NK-92 (cell line): ENCODE data around the gene HIKESHI.
"Not testable (repeated sequence)": the region's sequence is repeated elsewhere in the genome, so short reads cannot be mapped to it uniquely, and the experiment has no call there.

Source experiments
- DNase-seq: peaks from one replicate; lab custom pipeline; 2025; ENCODE audit not compliant: unreplicated experiment; lab: John Stamatoyannopoulos, UW

Gene HIKESHI

DNA sequence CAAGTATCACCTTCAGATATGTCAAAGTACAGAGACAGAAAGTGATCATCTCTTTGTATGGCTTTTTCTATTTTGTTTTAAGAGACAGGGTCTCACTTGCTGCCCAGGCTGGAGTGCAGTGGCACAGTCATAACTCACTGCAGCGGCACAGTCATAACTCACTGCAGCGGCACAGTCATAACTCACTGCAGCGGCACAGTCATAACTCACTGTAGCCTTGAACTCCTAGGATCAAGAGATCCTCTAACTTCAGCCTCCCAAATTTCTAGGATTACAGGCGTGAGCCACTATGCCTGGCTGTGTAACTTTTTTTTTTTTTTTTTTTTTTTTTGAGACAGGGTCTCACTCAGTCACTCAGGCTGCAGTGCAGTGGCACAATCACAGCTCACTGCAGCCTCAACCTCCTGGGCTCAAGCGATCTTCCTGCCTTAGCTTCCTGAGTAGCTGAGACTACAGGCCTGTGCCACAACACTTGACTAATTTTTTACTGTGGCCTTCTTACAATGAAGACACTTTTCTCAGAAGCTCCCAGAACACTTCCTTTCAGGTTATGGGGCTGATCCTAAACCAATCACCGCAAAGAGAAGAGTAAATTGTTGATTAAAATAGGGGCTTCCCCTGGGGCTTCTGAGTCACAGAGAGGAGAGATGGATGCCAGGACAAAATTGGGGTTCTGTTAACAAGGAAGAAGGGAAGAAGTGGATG lies 9.0 kb upstream of the HIKESHI start:
- DNase-seq: no peak

DNA sequence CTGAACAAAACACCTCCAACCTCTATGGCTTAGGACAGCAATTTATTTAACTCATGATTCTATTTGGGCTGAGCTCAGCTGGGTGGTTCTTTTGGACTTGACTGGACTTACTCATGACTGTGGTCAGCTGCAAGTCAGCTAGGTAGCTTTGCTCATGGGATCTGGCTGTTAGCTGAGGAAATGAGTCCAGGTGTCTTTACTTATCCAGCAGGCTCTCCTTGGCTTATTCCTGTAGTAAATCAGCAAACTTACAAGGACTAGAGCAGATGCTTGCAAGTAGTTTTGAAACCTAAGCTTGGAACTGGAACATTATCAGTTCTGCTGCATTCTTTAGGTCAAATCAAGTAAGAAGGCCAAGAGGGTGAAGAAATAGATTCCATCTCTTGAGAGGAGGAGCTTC lies 8.0 kb upstream of the HIKESHI start:
- DNase-seq: no peak

DNA sequence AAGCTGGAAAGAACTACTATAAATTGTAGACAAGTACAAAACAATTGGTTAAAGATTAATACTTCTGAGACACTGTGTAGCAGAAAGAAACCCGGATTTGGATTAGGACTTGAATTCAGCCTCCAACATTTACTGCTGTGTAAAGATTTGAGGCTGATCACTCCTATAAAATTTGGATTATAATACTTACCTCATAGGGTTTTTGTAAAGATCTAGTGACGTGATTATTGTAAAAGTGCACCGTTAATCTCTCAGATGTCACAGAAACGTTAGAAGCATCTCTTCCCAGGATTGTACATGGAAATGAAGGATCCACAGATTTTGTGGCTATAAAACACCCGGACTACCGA lies 323 bp upstream of the HIKESHI start:
- DNase-seq: no peak

DNA sequence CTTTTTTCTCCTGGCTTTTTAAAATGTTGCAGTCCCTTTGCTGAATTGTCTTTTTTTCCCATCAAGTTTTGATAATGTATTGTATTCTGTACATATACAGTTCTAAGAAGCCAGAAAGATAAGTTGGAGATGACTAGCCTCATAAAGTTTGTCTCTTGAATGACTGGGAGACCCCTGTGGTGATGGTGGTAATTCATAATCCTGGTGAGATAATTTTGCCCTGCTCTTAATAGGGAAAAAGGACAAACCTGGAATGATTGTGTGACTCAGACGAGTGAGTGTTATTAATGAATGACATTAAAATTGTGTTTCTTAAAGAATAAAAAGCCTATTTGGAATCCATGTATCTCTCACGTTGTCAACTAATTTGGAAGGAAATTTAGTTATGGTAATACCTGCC lies 1.2 kb downstream of the HIKESHI start:
- no peak for DNase-seq

DNA sequence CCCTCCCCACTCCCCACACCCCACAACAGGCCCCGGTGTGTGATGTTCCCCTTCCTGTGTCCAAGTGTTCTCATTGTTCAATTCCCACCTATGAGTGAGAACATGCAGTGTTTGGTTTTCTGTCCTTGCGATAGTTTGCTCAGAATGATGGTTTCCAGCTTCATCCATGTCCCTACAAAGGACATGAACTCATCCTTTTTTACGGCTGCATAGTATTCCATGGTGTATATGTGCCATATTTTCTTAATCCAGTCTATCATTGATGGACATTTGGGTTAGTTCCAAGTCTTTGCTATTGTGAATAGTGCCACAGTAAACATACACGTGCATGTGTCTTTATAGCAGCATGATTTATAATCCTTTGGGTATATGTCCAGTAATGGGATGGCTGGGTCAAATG lies 6.7 kb downstream of the HIKESHI start:
- not testable (repeated sequence) for DNase-seq

DNA sequence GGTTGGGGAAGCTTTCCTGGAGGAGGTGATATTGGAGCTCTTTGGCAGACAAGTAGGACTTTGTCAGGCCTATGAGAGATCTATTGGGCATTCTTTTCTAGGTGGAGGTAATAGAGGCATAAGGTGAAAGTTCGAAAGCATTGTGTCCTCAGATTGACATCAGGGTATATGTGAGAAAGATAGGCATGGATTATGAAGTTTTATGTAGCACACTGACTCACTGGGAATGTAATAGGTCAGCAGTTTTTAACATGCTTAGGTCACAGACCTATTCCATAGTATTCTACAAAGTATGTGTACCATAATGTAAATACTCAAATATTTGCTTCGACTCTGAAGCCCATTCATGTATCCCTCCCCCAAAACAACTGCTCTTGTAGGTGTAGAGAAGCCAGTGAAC lies 11.8 kb downstream of the HIKESHI start:
- DNase-seq: no peak

DNA sequence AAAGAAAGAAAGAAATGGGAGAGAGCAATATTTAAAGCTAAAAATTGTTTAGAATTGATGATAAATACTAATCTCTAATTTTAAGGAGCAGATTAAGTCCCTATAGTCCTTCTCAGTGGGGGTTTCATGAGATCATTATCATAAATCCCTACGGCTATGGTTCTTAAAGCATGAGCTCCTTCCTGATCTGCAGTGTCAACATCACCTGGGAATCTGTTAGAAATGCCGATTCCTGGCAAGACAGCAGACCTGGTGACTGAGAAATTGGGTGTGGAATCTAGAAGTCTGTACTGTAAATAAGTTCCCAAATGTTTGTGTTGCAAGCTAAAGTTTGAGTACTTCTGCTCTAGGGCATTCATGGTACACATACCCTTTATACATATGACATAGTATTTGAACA lies 12.6 kb downstream of the HIKESHI start:
- DNase-seq: no peak

DNA sequence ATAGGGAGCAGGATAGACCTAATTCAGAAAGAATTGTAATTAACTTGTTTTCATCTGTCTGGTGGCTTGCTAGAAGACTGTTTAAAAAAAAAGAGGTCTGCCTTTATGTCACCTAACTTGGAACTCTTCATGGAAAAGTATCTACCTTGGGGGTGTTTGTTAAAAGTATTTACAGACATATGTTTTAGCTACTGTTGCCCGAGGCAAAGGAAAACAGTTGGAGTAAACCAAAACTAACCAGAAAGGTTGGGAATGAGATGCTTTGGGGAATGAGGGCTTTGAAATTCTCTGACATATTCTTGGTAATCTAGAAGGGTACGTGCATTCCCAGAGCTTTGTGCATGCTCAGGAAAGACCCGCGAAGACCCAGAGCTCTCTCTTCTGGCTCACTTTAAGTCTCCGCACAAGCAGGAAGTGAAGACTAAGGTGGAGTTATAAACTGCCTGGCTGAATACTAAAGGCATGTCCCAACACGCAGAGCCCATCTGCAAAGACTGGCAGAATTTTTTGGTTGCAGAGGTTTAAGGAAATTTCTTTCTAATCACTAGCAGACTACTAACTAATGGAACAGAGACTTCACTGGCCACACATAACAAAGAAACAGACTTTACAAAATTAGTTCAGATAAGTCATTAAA lies 33.2 kb downstream of the HIKESHI start:
- DNase-seq: no peak

DNA sequence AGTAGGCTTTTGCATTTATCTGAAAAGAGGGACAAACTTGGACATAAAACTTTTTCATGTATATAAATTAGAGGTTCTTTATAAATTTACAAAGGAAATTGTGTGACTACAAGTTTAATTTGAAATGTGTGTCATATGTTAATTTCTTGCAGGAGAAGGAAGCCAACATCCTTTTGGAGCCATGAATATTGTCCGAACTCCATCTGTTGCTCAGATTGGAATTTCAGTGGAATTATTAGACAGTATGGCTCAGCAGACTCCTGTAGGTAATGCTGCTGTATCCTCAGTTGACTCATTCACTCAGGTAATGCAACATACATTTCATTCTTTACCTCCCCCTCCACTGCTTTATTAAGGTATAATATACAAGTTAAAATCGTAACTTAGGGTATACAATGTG lies 35.2 kb downstream of the HIKESHI start:
- no peak for DNase-seq

DNA sequence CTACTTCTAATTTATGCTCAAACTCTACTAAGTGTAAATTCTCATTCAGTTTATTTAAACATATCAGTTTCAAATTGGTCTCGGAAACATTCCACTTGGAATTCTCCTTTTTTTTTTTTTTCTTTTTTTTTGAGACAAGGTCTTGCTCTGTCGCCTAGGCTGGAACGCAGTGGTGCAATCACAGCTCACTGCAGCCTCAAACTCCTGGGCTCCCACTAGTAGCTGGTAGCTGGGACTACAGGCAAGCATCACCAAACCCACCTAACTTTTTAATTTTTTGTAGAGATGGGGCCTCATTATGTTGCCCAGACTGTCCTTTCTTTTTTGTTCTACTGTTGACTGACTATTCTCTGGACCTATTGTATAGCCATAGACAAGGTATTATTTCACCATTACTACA lies 39.3 kb downstream of the HIKESHI start:
- DNase-seq: no peak

DNA sequence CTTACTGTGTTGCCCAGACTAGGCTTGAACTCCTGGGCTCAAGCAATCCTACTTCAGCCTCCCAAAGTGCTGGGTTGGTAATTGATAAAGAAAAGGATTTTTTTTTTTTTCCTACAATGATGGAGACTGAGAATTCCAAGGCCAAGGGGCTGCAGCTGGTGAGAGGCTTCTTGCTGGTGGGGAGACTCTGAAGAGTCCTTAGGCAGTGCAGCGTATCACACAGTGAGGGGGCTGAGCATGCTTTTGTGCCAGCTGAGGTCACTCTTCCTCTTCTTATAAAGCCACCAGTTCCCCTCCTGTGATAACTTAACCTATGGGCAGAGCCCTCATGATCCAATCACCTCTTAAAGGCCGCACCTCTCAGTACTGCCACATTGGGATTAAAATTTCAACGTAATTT lies 44.5 kb downstream of the HIKESHI start:
- DNase-seq: no peak

DNA sequence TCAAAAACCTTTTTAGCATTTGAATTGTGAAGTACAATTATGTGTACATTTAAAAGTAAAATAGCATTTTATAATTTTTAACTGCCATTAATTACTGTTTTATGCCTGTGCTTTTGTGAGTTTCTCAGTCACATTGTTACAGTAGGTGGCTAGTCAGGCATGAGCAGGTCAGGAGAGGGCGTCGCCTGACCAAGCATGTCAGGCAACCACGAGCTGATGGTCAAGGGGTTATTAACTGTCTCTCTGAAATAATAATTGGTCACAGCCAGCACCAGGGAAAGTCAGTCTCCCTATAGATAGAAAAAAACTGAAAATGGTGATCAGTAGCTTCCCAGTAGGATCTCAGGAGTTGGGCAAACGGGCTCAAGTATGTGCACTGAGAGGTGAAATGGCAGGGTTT lies 53.2 kb downstream of the HIKESHI start:
- DNase-seq: no peak

DNA sequence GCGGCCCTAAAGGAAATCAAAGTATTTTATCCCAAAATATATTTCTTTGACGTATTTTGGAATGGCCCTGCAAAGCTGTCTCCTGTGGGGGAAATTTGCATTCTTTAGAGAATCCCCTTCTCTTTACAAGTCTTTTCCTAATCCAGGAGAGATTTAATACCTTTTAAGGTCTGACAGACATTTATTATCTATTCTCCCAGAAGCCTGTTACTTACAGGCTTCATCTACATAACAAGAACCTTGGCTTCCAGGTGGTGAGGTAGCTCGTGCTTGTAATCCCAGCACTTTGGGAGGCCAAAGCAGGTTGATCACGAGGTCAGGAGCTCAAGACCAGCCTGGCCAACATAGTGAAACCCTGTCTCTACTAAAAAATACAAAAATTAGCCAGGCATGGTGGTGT lies 55.4 kb downstream of the HIKESHI start:
- DNase-seq: not testable (repeated sequence)

DNA sequence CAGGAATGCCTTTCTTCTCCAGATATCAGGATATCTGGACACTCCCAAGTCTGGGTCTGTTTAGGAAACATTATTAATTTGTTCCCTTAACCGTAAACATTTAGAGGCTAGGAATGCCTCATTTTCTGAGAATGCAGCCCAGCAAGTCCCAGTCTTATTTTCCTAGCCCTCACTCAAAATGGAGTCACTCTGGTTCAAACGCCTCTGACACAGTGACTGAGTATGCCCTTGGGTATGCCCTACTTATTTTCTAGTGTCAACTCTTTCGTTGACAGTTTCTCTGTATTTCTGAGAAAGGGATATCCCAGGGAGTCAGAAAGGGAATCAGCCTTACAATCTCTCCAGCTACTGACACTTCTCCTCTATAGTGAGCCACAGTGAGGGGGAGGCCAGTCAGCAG lies 56.7 kb downstream of the HIKESHI start:
- no peak for DNase-seq

DNA sequence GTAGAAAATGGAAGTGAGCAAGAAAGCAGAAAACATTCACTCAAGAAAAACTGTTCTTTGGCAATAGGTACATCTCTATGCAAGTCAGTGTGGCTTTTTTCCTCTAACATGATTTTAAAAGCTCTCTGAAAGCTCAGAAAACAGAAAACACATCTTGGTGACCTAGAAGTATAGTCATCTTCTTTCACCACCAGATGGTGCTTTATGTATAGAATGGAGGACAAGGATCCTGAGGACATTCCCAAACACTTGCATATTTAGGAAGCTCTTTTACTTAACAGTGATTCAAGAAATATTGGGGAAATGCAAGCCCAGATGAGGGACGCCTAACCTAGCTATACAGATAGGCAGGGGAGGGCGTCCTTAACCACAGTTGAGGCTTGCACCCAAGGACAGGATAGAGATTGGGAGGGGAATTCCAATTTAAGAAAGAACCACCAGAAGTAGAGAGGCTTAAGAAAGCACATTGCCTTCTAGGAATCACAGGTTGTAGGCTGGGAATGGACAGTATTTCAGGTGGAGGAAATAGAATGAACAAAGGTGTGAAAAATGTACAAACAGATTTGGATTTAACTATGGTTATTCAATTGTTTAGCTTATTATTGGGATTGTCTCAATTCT lies 58.8 kb downstream of the HIKESHI start:
- no peak for DNase-seq

DNA sequence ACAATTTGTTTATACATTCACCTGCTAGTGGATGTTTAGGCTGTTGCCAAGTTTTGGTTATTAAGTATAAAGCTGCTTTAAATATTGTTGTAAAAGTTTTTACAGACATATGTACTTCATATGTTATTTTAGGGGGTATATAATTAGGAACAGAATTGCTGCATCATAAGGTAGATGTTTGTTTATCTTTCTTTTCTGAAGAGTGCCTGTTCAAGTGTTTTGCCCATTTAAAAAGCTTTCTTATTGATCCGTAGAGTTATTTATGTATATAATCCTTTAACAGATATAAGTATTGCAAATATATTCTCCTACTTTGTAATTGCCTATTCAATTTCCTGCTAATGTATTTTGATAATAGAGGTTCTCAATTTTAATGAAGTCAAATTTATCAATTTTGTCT lies 61.4 kb downstream of the HIKESHI start:
- DNase-seq: no peak

DNA sequence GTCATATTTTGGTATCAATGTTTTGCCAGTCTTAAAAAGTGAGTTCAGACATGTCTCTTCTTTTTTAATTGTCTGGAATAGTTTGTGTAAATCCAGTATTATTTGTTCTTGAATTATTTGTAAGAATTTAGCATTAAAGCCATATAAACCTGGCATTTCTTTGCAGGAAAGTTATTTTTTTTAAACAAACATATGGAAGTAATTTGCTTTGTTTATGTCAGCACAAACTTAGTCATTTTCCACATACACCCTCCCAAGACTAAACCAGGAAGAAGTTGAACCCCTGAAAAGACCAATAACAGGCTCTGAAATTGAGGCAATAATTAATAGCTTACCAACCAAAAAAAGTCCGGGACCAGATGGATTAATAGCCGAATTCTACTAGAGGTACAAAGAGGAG lies 63.5 kb downstream of the HIKESHI start:
- DNase-seq: no peak

DNA sequence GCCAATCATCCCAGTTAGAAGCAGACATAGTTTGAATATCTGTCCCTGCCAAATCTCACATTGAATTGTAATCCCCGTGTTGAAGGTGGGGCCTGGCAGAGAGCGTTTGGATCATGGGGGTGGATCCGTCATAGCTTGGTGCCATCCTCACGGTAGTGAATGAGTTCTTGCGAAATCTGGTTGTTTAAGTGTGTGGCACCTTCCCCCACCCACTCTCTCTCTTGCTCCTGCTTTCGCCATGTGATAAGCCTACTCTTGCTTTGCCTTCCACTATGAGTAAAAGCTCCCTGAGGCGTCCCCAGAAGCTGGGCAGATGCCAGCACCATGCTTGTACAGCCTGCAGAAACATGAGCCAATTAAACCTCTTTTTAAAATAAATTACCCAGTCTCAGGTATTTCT lies 67.6 kb downstream of the HIKESHI start:
- no peak for DNase-seq

DNA sequence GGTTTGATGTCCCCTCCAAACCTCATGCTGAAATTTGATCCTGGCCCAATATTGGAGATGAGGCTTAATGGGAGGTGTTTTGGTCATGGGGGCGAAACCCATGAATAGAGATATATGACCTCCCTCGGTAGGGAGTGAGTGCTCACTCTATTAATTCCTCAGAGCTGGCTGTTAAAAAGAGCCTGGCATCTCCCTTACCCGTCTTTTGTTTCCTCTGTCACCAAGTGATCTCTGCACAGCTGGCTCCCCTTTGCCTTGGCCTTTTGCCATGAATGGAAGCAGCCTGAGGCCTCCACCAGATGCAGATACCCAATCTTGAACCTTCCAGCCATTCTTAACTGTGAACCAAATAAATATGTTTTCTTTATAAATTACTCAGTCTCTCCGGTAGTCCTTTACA lies 68.1 kb downstream of the HIKESHI start:
- DNase-seq: no peak

DNA sequence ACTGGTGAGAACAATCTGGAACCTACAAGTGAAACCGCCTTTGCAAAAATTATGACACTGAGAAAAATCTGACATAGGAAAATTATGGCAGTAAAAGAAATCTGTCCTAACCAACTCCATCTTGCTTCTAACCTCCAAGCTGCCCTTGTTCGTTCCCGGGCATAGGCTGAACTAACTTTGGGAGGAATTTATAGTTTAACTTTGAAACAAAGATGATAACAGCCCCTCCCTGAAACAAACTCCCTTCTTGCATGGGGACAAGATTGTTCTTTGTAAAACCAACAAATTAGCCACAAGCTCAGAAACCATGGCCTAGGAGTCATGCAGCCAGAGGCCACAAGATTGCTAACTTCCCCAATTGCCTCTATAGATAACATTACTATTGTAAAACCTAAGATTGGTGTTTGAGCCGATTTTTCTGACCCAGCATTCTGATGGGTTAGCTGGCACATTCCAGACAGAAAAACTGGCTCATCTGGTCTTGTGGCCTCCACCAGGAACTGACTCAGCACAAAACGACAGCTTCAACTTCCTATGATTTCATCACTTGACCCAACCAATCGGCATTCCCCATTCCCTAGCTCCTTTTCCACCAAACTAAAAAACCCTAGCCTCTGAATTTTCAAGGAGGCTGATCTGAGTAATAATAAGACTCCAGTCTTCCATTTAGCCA lies 69.0 kb downstream of the HIKESHI start:
- no peak for DNase-seq

DNA sequence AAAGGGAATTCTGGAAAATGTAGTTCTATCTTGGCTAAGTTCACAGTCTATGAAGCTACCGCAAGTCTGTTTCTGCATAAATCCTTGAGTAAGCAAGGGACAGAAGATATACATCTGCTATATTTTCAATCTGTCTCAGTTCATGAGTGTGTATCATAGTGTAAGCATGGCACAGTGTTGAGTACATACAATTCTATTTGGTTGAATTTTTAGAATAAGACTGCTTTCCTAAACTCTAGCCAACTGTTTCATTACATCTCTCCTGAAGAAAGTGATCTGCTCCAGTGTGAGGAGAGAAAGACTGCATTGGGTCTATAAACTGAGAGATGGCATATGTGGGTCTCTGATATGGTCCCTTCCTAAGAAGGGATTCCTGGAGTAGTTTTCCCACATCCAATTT lies 70.0 kb downstream of the HIKESHI start:
- DNase-seq: no peak

DNA sequence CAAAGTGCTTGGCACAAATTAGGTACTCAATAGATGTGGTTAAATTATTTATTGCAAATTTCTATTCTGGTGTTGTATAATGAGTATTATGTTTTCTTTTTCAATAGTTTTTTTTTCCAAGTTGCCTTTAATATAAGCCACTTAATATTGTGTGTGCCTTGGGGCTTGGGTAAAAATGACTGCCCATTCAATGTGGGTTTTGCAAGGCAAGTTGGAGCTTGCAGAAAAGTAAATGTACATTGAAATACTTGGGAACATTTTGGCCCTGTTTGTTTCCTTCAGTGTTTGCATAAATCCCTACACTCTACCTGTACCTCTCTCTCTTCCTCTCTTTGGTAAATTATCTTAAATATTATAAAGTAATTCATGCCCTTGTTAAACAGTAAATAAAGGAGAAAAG lies 70.5 kb downstream of the HIKESHI start:
- DNase-seq: no peak
